IPS-18c (cell line): ENCODE measurements around the gene ARID1B.

Experiments
- H3K4me3 ChIP-seq: 2 replicates; pipeline ENCODE4 v1.7.0; 2013; ENCODE audit warnings: low read depth, mild to moderate bottlenecking, low read length, moderate library complexity; ENCODE audit not compliant: insufficient read depth
- H3K9me3 ChIP-seq: one replicate; pipeline ENCODE4 v1.6.1; 2013; ENCODE audit warnings: mild to moderate bottlenecking, low read length, moderate library complexity; ENCODE audit not compliant: control insufficient read depth, insufficient read depth

Gene ARID1B

DNA sequence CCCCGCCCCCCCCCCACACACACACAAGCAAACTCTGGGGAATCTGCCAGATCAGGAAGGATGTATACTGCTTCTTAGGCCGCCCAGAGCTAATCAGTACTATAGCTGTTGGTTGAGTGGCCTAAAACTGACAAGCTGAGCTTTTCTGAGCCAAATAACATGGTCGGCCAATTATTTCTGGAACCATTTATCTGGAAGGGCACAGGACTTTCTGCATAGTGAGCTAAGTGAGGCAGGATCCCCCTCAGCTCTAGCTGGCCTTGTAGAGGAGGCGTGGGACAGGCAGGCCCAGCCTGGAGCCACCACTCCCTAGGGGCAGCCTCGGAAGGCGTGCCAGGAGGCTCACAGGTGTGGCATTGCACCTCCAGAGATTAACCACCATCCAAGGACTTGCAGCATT lies 346.1 kb downstream of the ARID1B start:
- no peaks in the 10 kb centered on the region for H3K9me3 ChIP-seq
- H3K4me3 ChIP-seq, result no peak overlapping the region

DNA sequence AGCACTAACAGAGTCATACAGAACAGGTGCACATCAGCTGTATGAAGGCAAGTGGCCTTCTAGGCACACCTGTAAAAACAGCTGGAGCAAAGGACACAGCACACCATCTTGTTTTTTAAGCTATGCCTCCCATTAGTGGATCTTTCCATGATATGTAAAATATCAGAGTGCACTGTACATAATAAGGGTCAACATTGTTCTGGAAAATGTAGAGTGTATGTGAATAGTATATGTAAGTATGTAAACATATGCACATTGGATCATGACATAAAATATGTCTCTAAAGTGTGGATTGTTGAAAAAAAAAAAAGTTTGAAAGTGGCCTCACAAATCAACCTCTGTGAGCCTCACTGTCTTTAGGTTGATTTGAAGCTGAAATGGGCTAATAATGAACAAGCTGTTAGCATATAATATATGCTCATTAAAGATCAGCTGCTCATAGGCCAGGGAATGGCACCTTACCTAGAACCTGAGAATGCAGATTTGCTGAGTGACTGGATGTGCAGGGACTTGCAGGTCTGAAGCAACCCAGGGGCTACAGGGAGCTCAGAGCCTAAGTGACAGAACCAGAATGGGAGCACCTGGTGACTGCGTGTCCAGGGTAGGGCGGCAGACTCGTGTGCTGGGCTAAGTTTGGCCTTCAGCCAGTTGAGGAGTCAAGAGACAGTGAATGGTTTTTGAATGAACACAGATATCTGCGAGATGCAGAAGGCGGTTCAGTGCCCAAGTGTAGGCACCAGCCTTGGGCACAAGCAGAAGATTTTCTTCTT lies 347.5 kb downstream of the ARID1B start:
- Histone ChIP-seq H3K9me3 (no peaks in the 10 kb centered on the region), H3K4me3 (no peak overlapping the region)

DNA sequence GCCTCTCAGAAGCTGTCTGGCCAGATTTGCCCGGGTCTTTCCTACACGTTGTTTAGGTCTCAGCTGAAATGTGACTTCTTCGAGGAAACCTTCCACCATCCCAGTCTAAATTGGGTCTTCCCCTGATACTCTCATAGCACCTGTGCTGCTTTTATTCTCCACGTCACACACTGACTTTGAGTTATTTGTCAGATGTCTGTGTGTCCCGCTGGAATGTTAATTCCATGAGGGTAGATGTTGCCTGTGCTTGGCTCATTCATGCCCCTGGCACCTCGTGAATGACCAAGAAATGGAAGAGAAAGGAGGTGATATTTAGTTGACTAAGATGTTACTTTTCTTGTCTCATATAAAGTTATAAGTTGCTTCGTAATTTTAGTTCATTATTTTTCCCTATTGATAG lies 348.4 kb downstream of the ARID1B start:
- Histone ChIP-seq H3K9me3 (no peaks in the 10 kb centered on the region), H3K4me3 (no peak overlapping the region)

DNA sequence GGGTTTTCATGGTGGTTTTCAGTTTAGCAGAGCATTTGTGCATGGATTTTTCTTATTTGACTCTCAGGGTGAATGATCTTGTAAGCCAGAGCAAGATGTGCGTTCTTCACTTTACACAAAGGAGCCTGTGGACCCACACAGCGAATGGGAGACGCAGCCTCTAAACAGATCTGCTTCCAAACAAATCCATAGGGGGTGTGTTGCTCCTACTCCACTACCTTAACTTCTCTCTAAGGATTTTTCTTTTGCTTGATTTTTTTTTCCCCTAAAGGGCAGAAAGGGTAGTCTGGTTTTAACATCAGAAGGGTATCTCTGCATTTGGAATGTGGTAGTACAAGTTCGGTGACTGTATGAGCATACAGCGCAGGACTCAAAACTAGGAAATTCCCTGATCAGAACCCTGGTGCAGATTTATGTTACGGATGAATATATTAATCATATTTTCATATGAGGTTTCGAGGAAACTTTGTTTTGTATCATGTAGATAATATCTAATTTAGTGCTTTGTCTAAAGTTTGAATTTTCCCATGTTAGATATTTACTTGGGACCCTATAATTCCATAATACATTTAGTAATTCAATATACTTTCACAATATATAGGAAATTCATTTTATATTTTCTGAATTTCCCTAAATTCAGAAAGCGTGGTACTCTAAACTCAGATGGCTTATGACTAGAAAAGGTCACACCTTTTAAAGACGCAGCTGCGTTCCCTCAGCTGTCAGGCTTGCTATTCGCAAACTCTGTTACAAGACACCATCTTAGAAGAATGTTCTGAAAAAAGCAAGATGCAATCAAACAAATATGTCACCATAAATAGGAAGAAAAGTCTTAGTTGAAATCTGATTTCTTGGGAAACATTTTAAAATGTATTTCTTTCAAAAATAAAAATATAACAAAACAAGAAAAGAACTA lies 349.3 kb downstream of the ARID1B start:
- no peaks in the 10 kb centered on the region for H3K9me3 ChIP-seq

DNA sequence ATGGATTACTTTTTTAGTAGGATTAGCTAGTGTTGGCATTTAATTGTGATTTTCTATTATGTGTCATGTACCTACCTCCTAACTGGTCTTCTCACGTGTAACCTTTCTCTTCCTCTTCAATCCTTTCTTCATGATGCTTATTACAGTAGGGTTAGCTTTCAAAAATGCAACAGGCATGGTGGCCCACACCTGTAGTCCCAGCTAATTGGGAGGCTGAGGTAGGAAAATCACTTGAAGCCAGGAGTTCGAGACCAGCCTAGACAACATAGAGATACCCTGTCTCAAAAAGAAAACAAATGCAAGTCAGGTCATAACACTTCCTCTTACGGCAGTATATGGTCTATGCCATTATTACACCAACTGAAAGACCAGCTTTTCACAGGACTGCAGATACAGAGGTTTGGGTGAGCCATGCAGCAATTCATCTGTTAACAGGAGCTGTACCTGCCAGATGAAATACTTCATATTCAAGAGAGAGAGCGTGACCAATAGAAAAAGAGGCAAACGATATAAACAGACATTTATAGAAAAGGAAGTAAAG lies 351.1 kb downstream of the ARID1B start:
- no peak overlapping the region for H3K4me3 ChIP-seq
- H3K9me3 ChIP-seq, result no peaks in the 10 kb centered on the region

More for the DNA sequence above, 349.3 kb downstream of the ARID1B start:
- no peak overlapping the region for H3K4me3 ChIP-seq

GRCh38 chr6:157131250-157131649 lies 354.1 kb downstream of the ARID1B start:
- no peak overlapping the region for H3K4me3 ChIP-seq
- no peaks in the 10 kb centered on the region for H3K9me3 ChIP-seq

DNA sequence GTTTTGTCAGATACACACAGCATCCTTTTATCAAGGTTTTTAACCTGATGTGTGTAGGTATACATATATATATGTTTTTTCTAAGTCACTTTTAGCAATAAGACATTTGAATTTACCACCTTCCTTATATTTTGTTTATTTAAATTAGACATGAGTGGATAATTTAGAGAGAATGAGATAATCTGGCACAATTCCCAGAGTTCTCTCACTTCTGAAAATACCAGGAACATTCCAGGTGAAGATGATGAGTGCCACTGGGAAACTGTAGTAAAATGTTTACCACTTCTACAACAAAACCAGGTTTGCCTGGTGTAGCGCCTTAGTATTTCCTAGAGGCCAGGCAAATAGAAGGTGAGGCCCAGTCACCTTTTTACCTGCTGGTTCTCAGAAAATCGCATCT lies 356.7 kb downstream of the ARID1B start:
- Histone ChIP-seq H3K4me3 (no peak overlapping the region), H3K9me3 (no peaks in the 10 kb centered on the region)

DNA sequence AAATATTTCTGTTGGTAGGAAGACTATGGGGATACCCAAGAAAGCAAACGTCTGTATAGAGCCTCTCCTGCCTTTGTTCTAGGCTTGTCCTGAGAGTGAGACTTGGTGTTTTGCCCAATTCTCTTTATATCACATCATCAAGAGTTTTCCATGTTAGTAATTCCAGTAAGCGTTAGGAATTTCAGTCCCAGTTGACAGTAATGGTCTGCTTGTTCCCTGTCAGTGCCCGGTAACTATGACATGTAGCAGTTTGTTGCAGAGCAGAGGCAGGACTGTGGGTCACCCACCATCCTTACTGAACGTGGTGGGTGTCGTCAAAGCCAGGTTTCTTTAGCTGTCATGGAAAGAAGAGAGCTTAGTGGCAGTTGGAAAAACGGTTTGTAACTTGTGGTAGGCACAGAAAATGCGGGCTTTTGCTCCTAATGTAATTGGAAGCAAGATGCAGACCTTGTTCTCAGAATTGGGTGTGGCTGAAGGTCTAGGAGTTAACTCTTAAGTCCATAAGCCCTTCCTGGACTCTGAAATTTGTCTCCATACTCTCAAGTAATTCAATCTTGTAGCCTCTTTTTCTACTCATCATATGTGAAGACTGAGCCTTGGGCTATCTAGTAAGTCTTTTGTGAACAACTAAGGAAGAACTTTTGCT lies 357.3 kb downstream of the ARID1B start:
- no peaks in the 10 kb centered on the region for H3K9me3 ChIP-seq

GRCh38 chr6:157135691-157136090 lies 358.5 kb downstream of the ARID1B start:
- no peak overlapping the region for H3K4me3 ChIP-seq
- H3K9me3 ChIP-seq, result no peaks in the 10 kb centered on the region

More for the DNA sequence above, 357.3 kb downstream of the ARID1B start:
- H3K4me3 ChIP-seq, result no peak overlapping the region

DNA sequence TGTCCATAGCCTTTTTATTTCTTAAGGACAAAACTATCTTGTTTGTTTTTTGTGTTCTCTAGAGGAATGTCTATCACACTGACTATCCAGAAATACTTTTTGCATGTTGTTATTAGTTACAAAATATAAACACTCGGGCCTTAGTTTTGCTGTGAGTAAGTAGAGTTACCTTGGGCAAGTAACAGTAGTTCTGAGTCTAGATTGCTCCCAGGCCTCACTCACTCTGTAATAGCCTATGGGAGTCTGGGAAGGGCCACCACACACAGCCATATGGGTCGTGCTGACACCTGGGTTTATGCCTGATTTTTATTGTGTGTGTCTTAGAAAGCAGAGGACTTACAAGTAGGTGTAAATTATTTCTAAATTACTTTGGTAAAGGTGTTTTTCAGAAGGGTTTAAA lies 360.3 kb downstream of the ARID1B start:
- Histone ChIP-seq H3K4me3 (no peak overlapping the region), H3K9me3 (no peaks in the 10 kb centered on the region)

DNA sequence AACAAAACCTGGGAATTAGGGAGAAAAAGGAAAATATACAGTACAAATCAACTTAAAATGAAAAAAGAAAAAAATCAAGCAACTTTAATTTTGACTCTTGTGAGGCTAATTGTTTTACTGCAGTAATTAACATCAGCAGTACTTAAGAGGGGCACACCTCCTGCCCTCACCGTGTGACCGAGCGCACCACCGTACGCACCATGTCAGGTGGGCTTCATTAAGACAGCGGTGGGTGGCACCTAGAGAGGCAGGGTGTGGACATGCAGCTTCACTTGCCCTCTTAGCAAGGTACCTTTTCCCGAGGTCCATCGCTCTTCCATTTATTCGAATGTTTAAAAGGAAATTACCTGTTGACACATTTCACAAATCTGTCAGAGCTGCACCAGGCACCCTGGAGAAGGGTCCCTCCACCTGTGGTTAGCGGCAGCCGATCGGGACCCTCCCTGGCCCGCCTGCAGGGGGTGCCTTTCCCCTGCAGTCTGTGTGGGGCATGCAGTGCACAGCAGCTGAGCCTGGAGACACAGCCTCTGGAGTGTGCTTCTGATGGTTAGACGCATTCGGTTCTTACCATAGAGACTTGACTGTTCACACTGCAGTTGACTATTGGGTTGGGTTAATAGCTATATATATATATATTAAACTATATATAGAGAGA lies 362.0 kb downstream of the ARID1B start:
- H3K9me3 ChIP-seq, result no peaks in the 10 kb centered on the region
- H3K4me3 ChIP-seq, result no peak overlapping the region

- Histone ChIP-seq H3K9me3 (no peaks in the 10 kb centered on the region), H3K4me3 (no peak overlapping the region)
These were observed 366.2 kb downstream of the ARID1B start for GRCh38 chr6:157143171-157143889.

GRCh38 chr6:157143890-157144798 lies 367.0 kb downstream of the ARID1B start:
- no peak overlapping the region for H3K4me3 ChIP-seq
- no peaks in the 10 kb centered on the region for H3K9me3 ChIP-seq

DNA sequence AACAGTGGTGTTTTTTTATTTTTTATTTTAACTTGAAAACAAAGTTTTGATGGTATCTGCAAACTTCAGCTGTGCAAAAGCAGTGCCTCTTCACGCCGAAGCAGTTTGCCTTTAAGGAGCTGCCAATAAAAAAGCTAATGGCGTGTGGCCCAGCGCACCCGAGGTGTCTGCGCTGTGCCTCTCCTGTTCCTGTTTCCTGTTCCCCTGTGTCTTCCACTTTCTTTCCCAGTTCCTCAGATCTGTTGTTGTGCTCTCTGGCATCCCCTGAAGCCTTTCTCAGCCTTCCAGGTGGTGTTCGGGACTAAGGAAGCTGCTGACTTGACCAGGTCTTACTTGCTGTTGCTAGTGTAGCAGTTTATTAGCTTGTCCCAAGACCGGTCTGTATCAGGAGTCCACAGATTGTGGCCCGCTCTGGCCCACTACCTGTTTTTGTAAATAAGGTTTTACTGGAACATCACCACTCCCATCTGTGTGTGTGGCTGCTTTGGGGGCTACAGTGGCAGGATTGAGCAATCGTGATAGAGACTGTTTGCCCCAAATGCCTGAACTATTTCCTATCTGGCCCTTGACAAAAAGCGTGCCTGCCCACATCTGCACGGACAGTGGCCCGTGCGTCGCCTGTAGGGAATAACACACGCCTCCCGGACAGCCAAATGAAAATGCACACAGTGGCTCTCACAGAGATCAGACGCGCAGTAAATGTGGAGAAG lies 367.8 kb downstream of the ARID1B start:
- Histone ChIP-seq H3K9me3 (no peaks in the 10 kb centered on the region), H3K4me3 (no peak overlapping the region)

- Histone ChIP-seq H3K9me3 (no peaks in the 10 kb centered on the region), H3K4me3 (no peak overlapping the region)
These were observed 368.6 kb downstream of the ARID1B start for GRCh38 chr6:157145656-157146285.
